ENCODE measurements around the gene PRMT9. TPM values are rescaled to one million over a fixed set of nuclear protein-coding genes. Genes with fewer than 3 reads are reported as not detected.

Gene PRMT9
- total RNA-seq, 4 donors from 2014 or later: 22.9 to 28.3 (median 26.2) TPM

- no peaks in the 10 kb centered on the region for H3K9me3 ChIP-seq
- no peak overlapping the region for H3K27ac ChIP-seq
- intact Hi-C loops (cut with DNase I): no loop called here
- peaks cover 13 to 18% of the 10 kb centered on the region in 2 donors for H3K4me1 ChIP-seq
- TF ChIP-seq POLR2A (IDR thresholded peaks at IDR 0.05): no peak
- no peak for TF ChIP-seq CTCF (IDR thresholded peaks at IDR 0.05)
- WGBS, 2 donors: 96 to 97% methylated on average over 4 of the region's 4 CpGs
- no peak overlapping the region for H3K4me3 ChIP-seq (replicated peaks in 1 of 3)
- peaks cover 19 to 20% of the 10 kb centered on the region in 2 donors for H3K36me3 ChIP-seq
- DNase-seq: no peak
- no peaks in the 10 kb centered on the region for H3K27me3 ChIP-seq
These were observed 57.1 kb downstream of the PRMT9 start for GRCh38 chr4:147626903-147627302.

DNA sequence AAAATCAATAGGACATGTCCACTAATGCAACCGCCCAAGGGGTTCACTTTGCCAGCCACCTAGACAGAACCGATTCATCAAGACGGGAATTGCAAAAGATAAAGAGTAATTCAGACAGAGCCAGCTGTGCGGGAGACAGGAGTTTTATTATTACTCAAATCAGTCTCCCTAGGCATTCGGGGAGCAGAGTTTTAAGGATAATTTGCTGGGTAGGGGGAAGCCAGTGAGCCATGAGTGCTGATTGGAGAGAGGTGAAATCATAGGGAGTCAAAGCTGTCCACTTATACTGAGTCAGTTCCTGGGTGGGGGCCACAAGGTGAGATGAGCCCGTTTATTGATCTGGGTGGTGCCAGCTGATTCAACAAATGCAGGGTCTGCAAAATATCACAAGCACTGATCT is 58.2 kb downstream of the PRMT9 start:
- no peak for DNase-seq
- Histone ChIP-seq H3K36me3 (peaks cover 19 to 20% of the 10 kb centered on the region in 2 donors), H3K27ac (no peak overlapping the region), H3K4me1 (peaks cover 11 to 22% of the 10 kb centered on the region in 2 donors), H3K27me3 (no peaks in the 10 kb centered on the region), H3K9me3 (no peaks in the 10 kb centered on the region), H3K4me3 (replicated peaks in 1 of 3) (no peak overlapping the region)
- 88 to 93% methylated on average over 6 of the region's 6 CpGs for WGBS, 2 donors
- intact Hi-C loops (cut with DNase I): no loop called here
- TF ChIP-seq CTCF (IDR thresholded peaks at IDR 0.05): no peak
- no peak for TF ChIP-seq POLR2A (IDR thresholded peaks at IDR 0.05)

GRCh38 chr4:147620315-147620714 is 63.6 kb downstream of the PRMT9 start:
- no peaks in the 10 kb centered on the region for H3K27me3 ChIP-seq
- peaks cover 30 to 50% of the 10 kb centered on the region in 2 donors for H3K4me1 ChIP-seq
- H3K36me3 ChIP-seq: peaks cover 5 to 12% of the 10 kb centered on the region in 2 donors
- 71 to 83% methylated on average over 2 of the region's 2 CpGs for WGBS, 2 donors
- H3K4me3 ChIP-seq (replicated peaks in 1 of 3): no peak overlapping the region
- TF ChIP-seq POLR2A (IDR thresholded peaks at IDR 0.05) (no peak), CTCF (IDR thresholded peaks at IDR 0.05) (no peak)
- intact Hi-C loops (cut with DNase I): no loop called here
- no peaks in the 10 kb centered on the region for H3K9me3 ChIP-seq
- H3K27ac ChIP-seq: peak overlapping the region; percentile 16 to 76 (median 60)
- DNase-seq: no peak

- Histone ChIP-seq H3K4me1 (peaks cover 30 to 42% of the 10 kb centered on the region in 2 donors), H3K27ac (peak overlapping the region; percentile 71 to 90 (median 85)), H3K4me3 (replicated peaks in 1 of 3) (peak overlapping the region; percentile 54 to 86 (median 75)), H3K27me3 (no peaks in the 10 kb centered on the region), H3K9me3 (no peaks in the 10 kb centered on the region), H3K36me3 (no peaks in the 10 kb centered on the region)
- WGBS, 2 donors: 10 to 12% methylated on average over 17 of the region's 17 CpGs
- DNase-seq: no peak
- intact Hi-C loops (cut with DNase I): no loop called here
- TF ChIP-seq CTCF (IDR thresholded peaks at IDR 0.05): no peak
These were observed 65.9 kb downstream of the PRMT9 start for GRCh38 chr4:147617841-147618691.

DNA sequence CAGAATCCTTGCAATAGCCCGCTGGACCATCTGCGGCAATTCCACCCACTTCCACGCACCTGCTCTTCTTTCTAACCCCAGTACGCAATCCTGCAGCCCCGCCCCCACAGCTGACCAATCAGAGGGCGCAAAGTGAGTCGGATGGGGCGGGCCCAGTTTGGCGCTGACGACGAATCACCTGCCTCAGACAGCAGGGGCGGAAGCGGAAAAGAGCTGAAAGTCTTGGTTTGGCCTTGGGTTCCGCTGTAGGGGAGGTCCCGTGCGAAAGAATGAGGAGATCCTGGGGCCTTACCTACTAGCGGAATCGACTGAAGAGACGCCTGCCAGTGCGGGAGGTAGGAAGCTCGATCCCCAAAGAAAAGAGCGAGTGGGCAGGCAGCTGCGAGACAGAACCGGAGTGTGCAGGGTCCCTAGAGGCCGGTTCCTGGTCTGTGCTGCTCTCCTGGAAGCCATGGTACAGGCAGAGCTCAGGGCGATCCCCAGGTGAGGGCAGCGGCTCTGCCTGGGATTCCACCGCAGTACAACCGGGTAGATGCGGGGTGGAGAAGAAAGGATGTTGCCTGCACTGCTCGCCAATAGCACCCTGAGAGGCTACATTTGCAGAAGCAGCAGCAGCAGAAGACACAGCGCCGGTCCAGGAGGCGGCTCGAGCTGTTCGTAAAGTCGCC is 66.7 kb downstream of the PRMT9 start, which contains the start of gene TMEM184C:
Gene TMEM184C, plus strand, starts transcription at position 225 of the 668 bp plus-strand sequence. CDS start 560 bp downstream, outside the sequence.
- Histone ChIP-seq H3K27me3 (no peaks in the 10 kb centered on the region), H3K9me3 (no peaks in the 10 kb centered on the region), H3K4me3 (replicated peaks in 1 of 3) (peak within 1 kb of the TSS; percentile 54 to 86 (median 75)), H3K4me1 (peaks cover 22 to 37% of the 10 kb centered on the region in 2 donors), H3K36me3 (no peaks in the 10 kb centered on the region), H3K27ac (peak within 1 kb of the TSS; percentile 71 to 90 (median 85))
- peak; percentile 99 to 100 for DNase-seq
- intact Hi-C loops (cut with DNase I): no loop called here
- 0% methylated on average over 32 to 36 of the region's 37 CpGs for WGBS, 2 donors
- peak in 1 of 2 donors; percentile 94 for TF ChIP-seq POLR2A (IDR thresholded peaks at IDR 0.05)
- TF ChIP-seq CTCF (IDR thresholded peaks at IDR 0.05): peak in 2 of 6 experiments; percentile 24 to 28
